T-helper 1 cell (primary cell): ENCODE measurements around the gene FAM204A.

Source experiments
- DNase-seq, 5 donors: peaks; one replicate each; pipeline ENCODE4 v3.0.0-alpha.2; 2012 to 2020
- total RNA-seq, 4 donors: gene quantifications; one replicate each; lab custom pipeline; 2026; lab: John Stamatoyannopoulos, UW

The FAM204A gene
- 46.4 to 65.9 (median 54.4) reads per million in 4 donors for total RNA-seq

- DNase-seq: peak; percentile 88 to 95 (median 93)
Measured at GRCh38 chr10:118341791-118342637, at the start of gene FAM204A. Gene FAM204A (minus strand): TSS chr10:118342324. CDS start chr10:118336415, 5,909 bp downstream.

GRCh38 chr10:118383699-118384098 lies 41.6 kb upstream of the FAM204A start:
- DNase-seq: no peak

- no peak for DNase-seq
Measured at GRCh38 chr10:118383063-118383689, 41.1 kb upstream of the FAM204A start.

- DNase-seq: no peak
Measured at GRCh38 chr10:118374404-118374803, 32.3 kb upstream of the FAM204A start.

- no peak for DNase-seq
Measured at GRCh38 chr10:118373786-118374185, 31.7 kb upstream of the FAM204A start.

GRCh38 chr10:118370499-118370898 lies 28.4 kb upstream of the FAM204A start:
- DNase-seq: no peak

GRCh38 chr10:118369641-118370205 lies 27.6 kb upstream of the FAM204A start:
- no peak for DNase-seq

GRCh38 chr10:118365702-118366101 lies 23.6 kb upstream of the FAM204A start:
- DNase-seq: no peak

GRCh38 chr10:118362103-118362502 lies 20.0 kb upstream of the FAM204A start:
- DNase-seq: no peak

GRCh38 chr10:118358327-118358726 lies 16.2 kb upstream of the FAM204A start:
- DNase-seq: no peak

GRCh38 chr10:118357841-118358240 lies 15.7 kb upstream of the FAM204A start:
- DNase-seq: no peak

- no peak for DNase-seq
Measured at GRCh38 chr10:118356628-118357027, 14.5 kb upstream of the FAM204A start.

GRCh38 chr10:118355234-118355633 lies 13.1 kb upstream of the FAM204A start:
- DNase-seq: no peak

GRCh38 chr10:118349235-118349634 lies 7.1 kb upstream of the FAM204A start:
- no peak for DNase-seq

- no peak for DNase-seq
Measured at GRCh38 chr10:118343549-118343948, 1.4 kb upstream of the FAM204A start.

GRCh38 chr10:118343115-118343514 lies 991 bp upstream of the FAM204A start:
- no peak for DNase-seq

- no peak for DNase-seq
Measured at GRCh38 chr10:118342638-118343020, 505 bp upstream of the FAM204A start.

GRCh38 chr10:118340486-118340885 lies 1.6 kb downstream of the FAM204A start:
- DNase-seq: no peak

GRCh38 chr10:118339111-118339510 lies 3.0 kb downstream of the FAM204A start:
- no peak for DNase-seq

- DNase-seq: no peak
Measured at GRCh38 chr10:118337356-118337755, 4.8 kb downstream of the FAM204A start.

GRCh38 chr10:118333871-118334270 lies 8.3 kb downstream of the FAM204A start:
- no peak for DNase-seq

- no peak for DNase-seq
Measured at GRCh38 chr10:118332948-118333710, 9.0 kb downstream of the FAM204A start.

- DNase-seq: no peak
Measured at GRCh38 chr10:118332236-118332635, 9.9 kb downstream of the FAM204A start.
